Glutamatergic neuron (in vitro differentiated cells): ENCODE results near the gene SLC15A2. TPM values are rescaled to one million over a fixed set of nuclear protein-coding genes. Genes with fewer than 3 reads are reported as not detected.
"Not testable (repeated sequence)": the region's sequence is repeated elsewhere in the genome, so short reads cannot be mapped to it uniquely, and the experiment has no call there.

Experiments used
- DNase-seq: peaks from one replicate; pipeline ENCODE4 v3.0.0; 2022
- H3K27ac Mint-ChIP-seq: one replicate; pipeline ENCODE4 v1.8.0; 2020; ENCODE audit warnings: mild to moderate bottlenecking, mixed read lengths, inconsistent platforms; ENCODE audit not compliant: unreplicated experiment
- H3K27me3 Mint-ChIP-seq: one replicate; pipeline ENCODE4 v1.8.0; 2020; ENCODE audit warnings: mild to moderate bottlenecking, moderate library complexity, mixed read lengths, inconsistent platforms; ENCODE audit not compliant: unreplicated experiment
- H3K36me3 Mint-ChIP-seq: one replicate; pipeline ENCODE4 v1.8.0; 2020; ENCODE audit warnings: mild to moderate bottlenecking, mixed read lengths, inconsistent platforms; ENCODE audit not compliant: unreplicated experiment
- H3K4me1 Mint-ChIP-seq: one replicate; pipeline ENCODE4 v1.8.0; 2020; ENCODE audit warnings: mild to moderate bottlenecking, low read depth, mixed read lengths, inconsistent platforms; ENCODE audit not compliant: unreplicated experiment
- H3K4me3 Mint-ChIP-seq: one replicate; pipeline ENCODE4 v1.8.0; 2020; ENCODE audit warnings: mild to moderate bottlenecking, mixed read lengths, inconsistent platforms; ENCODE audit not compliant: unreplicated experiment
- H3K9me3 Mint-ChIP-seq: one replicate; pipeline ENCODE4 v1.8.0; 2020; ENCODE audit warnings: mild to moderate bottlenecking, moderate library complexity, mixed read lengths, inconsistent platforms; ENCODE audit not compliant: unreplicated experiment
- CTCF ChIP-seq: fragments of 200-600 bp; sonication (generic); IDR thresholded peaks from one replicate; pipeline ENCODE4 v1.5.0; 2021; ENCODE audit not compliant: partially characterized antibody, unreplicated experiment
- total RNA-seq: library from RNA; stranded (reverse); fragmentation: NEBNext Ultra II Directional; extraction: Animal tissue kit (Norgen Biotek cat#: 25700); gene quantifications from one replicate; pipeline ENCODE4 v1.2.1, GENCODE V29; 2021; ENCODE audit not compliant: unreplicated experiment

Gene SLC15A2
- total RNA-seq, 1 donor from 2014 or later = 0.64 TPM

- Mint-ChIP-seq H3K4me3 (no peak overlapping the region), H3K9me3 (no peaks in the 10 kb centered on the region), H3K4me1 (peaks cover 2% of the 10 kb centered on the region), H3K27ac (no peak overlapping the region), H3K27me3 (no peaks in the 10 kb centered on the region), H3K36me3 (no peaks in the 10 kb centered on the region)
- no peak for TF ChIP-seq CTCF
- DNase-seq = no peak
Observed at GRCh38 chr3:121918779-121919483, 24.7 kb downstream of the SLC15A2 start.

GRCh38 chr3:121924734-121925133 lies 30.5 kb downstream of the SLC15A2 start:
- no peak for TF ChIP-seq CTCF
- Mint-ChIP-seq H3K27ac (no peak overlapping the region), H3K4me1 (peaks cover 6% of the 10 kb centered on the region), H3K36me3 (no peaks in the 10 kb centered on the region), H3K4me3 (no peak overlapping the region), H3K27me3 (no peaks in the 10 kb centered on the region), H3K9me3 (no peaks in the 10 kb centered on the region)
- no peak for DNase-seq

GRCh38 chr3:121926380-121926779 lies 32.2 kb downstream of the SLC15A2 start:
- no peak for TF ChIP-seq CTCF
- DNase-seq = no peak
- Mint-ChIP-seq H3K27ac (no peak overlapping the region), H3K27me3 (no peaks in the 10 kb centered on the region), H3K36me3 (no peaks in the 10 kb centered on the region), H3K4me3 (no peak overlapping the region), H3K9me3 (no peaks in the 10 kb centered on the region), H3K4me1 (peaks cover 6% of the 10 kb centered on the region)

- not testable (repeated sequence) for H3K36me3 Mint-ChIP-seq, H3K4me1 Mint-ChIP-seq, H3K9me3 Mint-ChIP-seq, H3K27ac Mint-ChIP-seq, H3K4me3 Mint-ChIP-seq, H3K27me3 Mint-ChIP-seq, DNase-seq
Observed at GRCh38 chr3:121938141-121938855, 44.1 kb downstream of the SLC15A2 start.

GRCh38 chr3:121941592-121941991 lies 47.4 kb downstream of the SLC15A2 start:
- Mint-ChIP-seq H3K27me3 (no peaks in the 10 kb centered on the region), H3K4me1 (no peaks in the 10 kb centered on the region), H3K27ac (no peak overlapping the region), H3K36me3 (no peaks in the 10 kb centered on the region), H3K9me3 (no peaks in the 10 kb centered on the region), H3K4me3 (no peak overlapping the region)
- TF ChIP-seq CTCF = no peak
- no peak for DNase-seq
